ENCODE results near the gene TMPRSS9. TPM values are rescaled to one million over a fixed set of nuclear protein-coding genes. Genes with fewer than 3 reads are reported as not detected.

The TMPRSS9 gene
- total and polyA plus RNA-seq, 2 of the 13 experiments (the other 11 are each of a cell fraction or from before 2014, with no cell fraction given): 2.5 to 5.2 TPM

- TF ChIP-seq ZNF672 (CRISPR knock-in tag; IDR thresholded peaks at IDR 0.05) (no peak), SNRNP70 (IDR thresholded peaks at IDR 0.05; ENCODE audit: low read depth, low read length) (no peak), FOXJ3 (CRISPR knock-in tag; IDR thresholded peaks at IDR 0.05; ENCODE audit: borderline replicate concordance) (no peak), POLR2AphosphoS2 (IDR thresholded peaks at IDR 0.05; ENCODE audit: low read depth, low read length) (no peak), MEIS1 (CRISPR knock-in tag; IDR thresholded peaks at IDR 0.05; ENCODE audit: borderline replicate concordance) (no peak), ZNF235 (CRISPR knock-in tag; IDR thresholded peaks at IDR 0.05; ENCODE audit: borderline replicate concordance) (no peak), CENPX (CRISPR knock-in tag; IDR thresholded peaks at IDR 0.05) (no peak), FOXA1 (IDR thresholded peaks at IDR 0.05) (no peak), FOXA1 (CRISPR knock-in tag; IDR thresholded peaks at IDR 0.05) (no peak), ZFP36L2 (CRISPR knock-in tag; IDR thresholded peaks at IDR 0.05) (no peak), ARID2 (CRISPR knock-in tag; IDR thresholded peaks at IDR 0.05; ENCODE audit: borderline replicate concordance) (no peak), ZNF678 (CRISPR knock-in tag; IDR thresholded peaks at IDR 0.05) (no peak), XRCC5 (optimal IDR thresholded peaks at IDR 0.05; ENCODE audit: low read length) (no peak), USF2 (IDR thresholded peaks at IDR 0.05; ENCODE audit: low read depth, low read length) (no peak), USF2 (CRISPR knock-in tag; IDR thresholded peaks at IDR 0.05; ENCODE audit: borderline replicate concordance) (no peak), CBFB (CRISPR knock-in tag; IDR thresholded peaks at IDR 0.05) (no peak), ARNT (IDR thresholded peaks at IDR 0.05) (no peak), SOX5 (CRISPR knock-in tag; IDR thresholded peaks at IDR 0.05; ENCODE audit: borderline replicate concordance) (peak; percentile 55; the same call in 1 of the 2 replicates), NFKB2 (CRISPR knock-in tag; IDR thresholded peaks at IDR 0.05; ENCODE audit: borderline replicate concordance) (no peak), ZNF205 (CRISPR knock-in tag; IDR thresholded peaks at IDR 0.05) (no peak), SAP130 (CRISPR knock-in tag; IDR thresholded peaks at IDR 0.05; ENCODE audit: low read depth) (peak; percentile 62), TOPORS (CRISPR knock-in tag; IDR thresholded peaks at IDR 0.05) (no peak), RORA (CRISPR knock-in tag; IDR thresholded peaks at IDR 0.05) (no peak), TIGD3 (CRISPR knock-in tag; IDR thresholded peaks at IDR 0.05; ENCODE audit: borderline replicate concordance) (no peak)
- TF ChIP-seq, protein P1, sequence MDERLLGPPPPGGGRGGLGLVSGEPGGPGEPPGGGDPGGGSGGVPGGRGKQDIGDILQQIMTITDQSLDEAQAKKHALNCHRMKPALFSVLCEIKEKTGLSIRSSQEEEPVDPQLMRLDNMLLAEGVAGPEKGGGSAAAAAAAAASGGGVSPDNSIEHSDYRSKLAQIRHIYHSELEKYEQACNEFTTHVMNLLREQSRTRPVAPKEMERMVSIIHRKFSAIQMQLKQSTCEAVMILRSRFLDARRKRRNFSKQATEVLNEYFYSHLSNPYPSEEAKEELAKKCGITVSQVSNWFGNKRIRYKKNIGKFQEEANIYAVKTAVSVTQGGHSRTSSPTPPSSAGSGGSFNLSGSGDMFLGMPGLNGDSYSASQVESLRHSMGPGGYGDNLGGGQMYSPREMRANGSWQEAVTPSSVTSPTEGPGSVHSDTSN (CRISPR knock-in tag; IDR thresholded peaks at IDR 0.05): no peak
- TF ChIP-seq, protein P2, sequence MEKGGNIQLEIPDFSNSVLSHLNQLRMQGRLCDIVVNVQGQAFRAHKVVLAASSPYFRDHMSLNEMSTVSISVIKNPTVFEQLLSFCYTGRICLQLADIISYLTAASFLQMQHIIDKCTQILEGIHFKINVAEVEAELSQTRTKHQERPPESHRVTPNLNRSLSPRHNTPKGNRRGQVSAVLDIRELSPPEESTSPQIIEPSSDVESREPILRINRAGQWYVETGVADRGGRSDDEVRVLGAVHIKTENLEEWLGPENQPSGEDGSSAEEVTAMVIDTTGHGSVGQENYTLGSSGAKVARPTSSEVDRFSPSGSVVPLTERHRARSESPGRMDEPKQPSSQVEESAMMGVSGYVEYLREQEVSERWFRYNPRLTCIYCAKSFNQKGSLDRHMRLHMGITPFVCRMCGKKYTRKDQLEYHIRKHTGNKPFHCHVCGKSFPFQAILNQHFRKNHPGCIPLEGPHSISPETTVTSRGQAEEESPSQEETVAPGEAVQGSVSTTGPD (CRISPR knock-in tag; IDR thresholded peaks at IDR 0.05): peak; percentile 93
Measured at GRCh38 chr19:2394442-2395292, 34.6 kb downstream of the TMPRSS9 start (continued).
